ENCODE measurements around the gene AVEN.

- TF ChIP-seq CTCF (optimal IDR thresholded peaks at IDR 0.05 in 1 of 3, IDR thresholded peaks at IDR 0.05 in 1 of 3, conservative IDR thresholded peaks at IDR 0.05 in 1 of 3; ENCODE audit: extremely low read depth in 1 of 3, insufficient read depth in 2 of 3, low read length in 3 of 3) (no peak), EZH2 (IDR thresholded peaks at IDR 0.05; ENCODE audit: low read length) (no peak)
These were observed 156.1 kb downstream of the AVEN start for GRCh38 chr15:33882921-33883320.
